ENCODE results near the gene BHLHE40. TPM values are rescaled to one million over a fixed set of nuclear protein-coding genes. Genes with fewer than 3 reads are reported as not detected.

BHLHE40 gene
- total and polyA plus RNA-seq, 4 experiments from 2014 or later, result 33.0 to 45.8 (median 39.7) TPM

- Mint-ChIP-seq H3K36me3 (peaks cover 25 to 44% of the 10 kb centered on the region in 2 donors), H3K27ac (peak overlapping the region; percentile 95 to 100 (median 99)), H3K4me3 (peak overlapping the region; percentile 93 to 100 (median 98)), H3K27me3 (no peaks in the 10 kb centered on the region), H3K9me3 (no peaks in the 10 kb centered on the region), H3K4me1 (peaks cover 23 to 64% (median 46%) of the 10 kb centered on the region in 4 donors)
- H3K27ac ChIP-seq (ENCODE audit: low read depth, low read length), result peak overlapping the region; percentile 91
- DNase-seq, result peak; percentile 73 to 93 (median 78)
- H3K4me3 ChIP-seq (ENCODE audit: low read length in 2 of 2), result peak overlapping the region; percentile 54 to 93
- intact Hi-C loops (cut with micrococcal nuclease), result loop anchor here (1.0 to 5.0 kb wide), 4 partner anchors 40 to 209 kb away; partner anchors contain the start of gene EDEM1
- H3K36me3 ChIP-seq (ENCODE audit: insufficient read depth, low read length), result peaks cover 17% of the 10 kb centered on the region
- H3K9me3 ChIP-seq (ENCODE audit: control insufficient read depth in 1 of 2, low read length in 2 of 2), result no peaks in the 10 kb centered on the region
- peaks cover 48% of the 10 kb centered on the region for H3K4me1 ChIP-seq (ENCODE audit: insufficient read depth, low read length)
- CTCF ChIA-PET (ENCODE audit: partially characterized antibody), result interaction anchor here (1.2 to 12.9 kb wide), 13 partner anchors 12 to 267 kb away, joined by 3 to 251 read pairs (median 16); no protein-coding TSS in a partner anchor
- POLR2A ChIA-PET (ENCODE audit: partially characterized antibody), result interaction anchor here (0.6 to 14.0 kb wide), 30 partner anchors 9 to 485 kb away, joined by 3 to 580 read pairs (median 6); partner anchors contain the start of genes EDEM1 and ITPR1
- H3K27me3 ChIP-seq (ENCODE audit: insufficient read depth, low read length), result no peaks in the 10 kb centered on the region
Measured at GRCh38 chr3:4978204-4978965, 852 bp upstream of the BHLHE40 start.

- Mint-ChIP-seq H3K27me3 (no peaks in the 10 kb centered on the region), H3K27ac (peak overlapping the region; percentile 94 to 100 (median 98)), H3K4me1 (peaks cover 27 to 67% (median 52%) of the 10 kb centered on the region in 4 donors), H3K9me3 (no peaks in the 10 kb centered on the region), H3K36me3 (peaks cover 31 to 51% of the 10 kb centered on the region in 2 donors), H3K4me3 (peak overlapping the region; percentile 97 to 100 (median 99))
- H3K27ac ChIP-seq (ENCODE audit: low read depth, low read length), result peak overlapping the region; percentile 91
- no peaks in the 10 kb centered on the region for H3K9me3 ChIP-seq (ENCODE audit: control insufficient read depth in 1 of 2, low read length in 2 of 2)
- peak; percentile 86 to 98 (median 90) for DNase-seq
- H3K27me3 ChIP-seq (ENCODE audit: insufficient read depth, low read length), result no peaks in the 10 kb centered on the region
- intact Hi-C loops (cut with micrococcal nuclease), result loop anchor here (1.0 to 5.0 kb wide), 4 partner anchors 40 to 208 kb away; partner anchors contain the start of gene EDEM1
- POLR2A ChIA-PET (ENCODE audit: partially characterized antibody), result interaction anchor here (0.6 to 14.0 kb wide), 34 partner anchors 8 to 486 kb away, joined by 3 to 580 read pairs (median 6); partner anchors contain the start of genes EDEM1 and ITPR1
- CTCF ChIA-PET (ENCODE audit: partially characterized antibody), result interaction anchor here (1.1 to 12.9 kb wide), 17 partner anchors 12 to 268 kb away, joined by 3 to 251 read pairs (median 9); no protein-coding TSS in a partner anchor
- peak overlapping the region in 1 of 2 donors; percentile 93 for H3K4me3 ChIP-seq (ENCODE audit: low read length in 2 of 2)
- H3K36me3 ChIP-seq (ENCODE audit: insufficient read depth, low read length), result peaks cover 23% of the 10 kb centered on the region
- H3K4me1 ChIP-seq (ENCODE audit: insufficient read depth, low read length), result peaks cover 54% of the 10 kb centered on the region
Measured at GRCh38 chr3:4978966-4979427, 240 bp upstream of the BHLHE40 start.

- H3K27ac ChIP-seq (ENCODE audit: low read depth, low read length), result peak overlapping the region; percentile 81
- ChIA-PET CTCF (ENCODE audit: partially characterized antibody) (interaction anchor here (0.6 to 12.9 kb wide), 48 partner anchors 14 to 269 kb away, joined by 3 to 251 read pairs (median 5); no protein-coding TSS in a partner anchor), POLR2A (ENCODE audit: partially characterized antibody) (interaction anchor here (0.8 to 14.0 kb wide), 23 partner anchors 7 to 269 kb away, joined by 3 to 580 read pairs (median 6); no protein-coding TSS in a partner anchor)
- Mint-ChIP-seq H3K27ac (peak overlapping the region; percentile 95 to 100 (median 99)), H3K9me3 (no peaks in the 10 kb centered on the region), H3K27me3 (no peaks in the 10 kb centered on the region), H3K4me1 (peaks cover 38 to 75% (median 62%) of the 10 kb centered on the region in 4 donors), H3K4me3 (peak overlapping the region; percentile 97 to 100 (median 99)), H3K36me3 (peaks cover 32 to 57% of the 10 kb centered on the region in 2 donors)
- no peaks in the 10 kb centered on the region for H3K9me3 ChIP-seq (ENCODE audit: control insufficient read depth in 1 of 2, low read length in 2 of 2)
- peaks cover 26% of the 10 kb centered on the region for H3K36me3 ChIP-seq (ENCODE audit: insufficient read depth, low read length)
- no peaks in the 10 kb centered on the region for H3K27me3 ChIP-seq (ENCODE audit: insufficient read depth, low read length)
- H3K4me3 ChIP-seq (ENCODE audit: low read length in 2 of 2), result peak overlapping the region; percentile 92 to 93
- DNase-seq, result peak; percentile 87 to 90 (median 89)
- peaks cover 66% of the 10 kb centered on the region for H3K4me1 ChIP-seq (ENCODE audit: insufficient read depth, low read length)
- intact Hi-C loops (cut with micrococcal nuclease), result loop anchor here (1.0 to 2.0 kb wide), 7 partner anchors 14 to 269 kb away; no protein-coding TSS in a partner anchor
Measured at GRCh38 chr3:4980229-4981203, 1.3 kb downstream of the BHLHE40 start.

DNA sequence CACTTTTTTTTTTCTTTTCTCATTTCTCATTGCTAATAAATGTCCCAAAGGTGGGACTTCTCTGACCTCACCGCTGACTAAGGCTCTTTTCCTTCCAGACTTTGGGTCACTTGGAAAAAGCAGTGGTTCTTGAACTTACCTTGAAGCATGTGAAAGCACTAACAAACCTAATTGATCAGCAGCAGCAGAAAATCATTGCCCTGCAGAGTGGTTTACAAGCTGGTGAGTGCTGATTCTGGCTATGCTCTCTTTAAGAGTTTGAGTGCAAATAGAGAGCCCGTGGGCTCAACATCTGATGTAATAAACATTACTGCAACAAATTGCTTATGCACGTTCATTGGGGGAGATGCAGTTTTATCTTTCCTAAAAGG lies 2.0 kb downstream of the BHLHE40 start:
- Mint-ChIP-seq H3K27ac (peak overlapping the region; percentile 78 to 97 (median 92)), H3K4me3 (peak overlapping the region; percentile 89 to 100 (median 98)), H3K27me3 (no peaks in the 10 kb centered on the region), H3K9me3 (no peaks in the 10 kb centered on the region), H3K36me3 (peaks cover 32 to 60% of the 10 kb centered on the region in 2 donors), H3K4me1 (peaks cover 45 to 75% (median 62%) of the 10 kb centered on the region in 4 donors)
- Histone ChIP-seq H3K36me3 (ENCODE audit: insufficient read depth, low read length) (peaks cover 26% of the 10 kb centered on the region), H3K4me1 (ENCODE audit: insufficient read depth, low read length) (peaks cover 66% of the 10 kb centered on the region), H3K4me3 (ENCODE audit: low read length in 2 of 2) (peak overlapping the region; percentile 19 to 58), H3K27ac (ENCODE audit: low read depth, low read length) (peak overlapping the region; percentile 80), H3K27me3 (ENCODE audit: insufficient read depth, low read length) (no peaks in the 10 kb centered on the region), H3K9me3 (ENCODE audit: control insufficient read depth in 1 of 2, low read length in 2 of 2) (no peaks in the 10 kb centered on the region)
- DNase-seq, result no peak
- POLR2A ChIA-PET (ENCODE audit: partially characterized antibody), result interaction anchor here (0.9 to 14.0 kb wide), 7 partner anchors 35 to 160 kb away, joined by 3 to 580 read pairs (median 14); no protein-coding TSS in a partner anchor
- intact Hi-C loops (cut with micrococcal nuclease), result loop anchor here (2.0 kb wide), 2 partner anchors 78 to 260 kb away; no protein-coding TSS in a partner anchor
- CTCF ChIA-PET (ENCODE audit: partially characterized antibody), result interaction anchor here (1.1 to 12.9 kb wide), 24 partner anchors 13 to 270 kb away, joined by 3 to 251 read pairs (median 6); no protein-coding TSS in a partner anchor

DNA sequence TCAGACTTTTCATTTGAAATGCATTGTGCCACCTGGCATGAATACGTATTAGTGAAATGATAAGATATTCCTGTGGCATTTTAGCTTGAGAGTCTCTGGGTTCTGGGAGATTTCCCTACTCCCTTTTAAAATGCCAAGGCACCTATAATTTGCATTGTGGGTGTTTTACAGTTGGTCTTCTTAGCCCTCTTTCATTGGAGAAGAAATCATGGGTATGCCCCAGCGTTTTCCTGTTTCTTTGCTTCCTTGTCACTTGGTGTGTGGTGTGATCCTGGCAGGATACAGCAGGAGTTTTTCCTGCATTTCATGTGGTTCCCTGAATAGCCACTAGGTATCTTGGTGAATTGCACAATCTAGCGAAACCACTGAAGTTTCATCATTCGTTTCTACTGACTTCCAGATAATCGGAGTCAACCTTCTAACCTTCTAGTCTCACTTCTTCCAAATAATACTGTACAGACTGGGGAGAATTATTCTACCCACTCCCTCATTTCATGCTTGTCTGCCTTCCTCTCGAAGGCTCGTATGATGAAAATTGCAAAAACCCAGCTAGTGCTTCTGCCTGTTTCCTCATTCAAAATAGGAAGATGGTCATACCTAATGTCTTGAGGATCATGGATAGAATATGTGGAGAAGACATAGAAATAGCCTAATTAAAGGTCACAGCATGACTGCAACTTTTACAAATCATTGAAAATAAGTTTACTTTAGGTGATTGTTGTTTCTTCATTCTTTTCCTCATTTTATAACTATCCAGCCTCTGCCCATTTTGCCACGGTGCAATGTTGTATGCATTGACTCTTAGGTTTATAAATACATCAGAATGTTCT lies 2.6 kb downstream of the BHLHE40 start:
- POLR2A ChIA-PET (ENCODE audit: partially characterized antibody), result interaction anchor here (0.9 to 14.0 kb wide), 6 partner anchors 34 to 160 kb away, joined by 3 to 580 read pairs (median 70); no protein-coding TSS in a partner anchor
- Histone ChIP-seq H3K27ac (ENCODE audit: low read depth, low read length) (peak overlapping the region; percentile 80), H3K4me3 (ENCODE audit: low read length in 2 of 2) (peak overlapping the region; percentile 19 to 58)

More for the DNA sequence above, 2.6 kb downstream of the BHLHE40 start:
- no peaks in the 10 kb centered on the region for H3K9me3 ChIP-seq (ENCODE audit: control insufficient read depth in 1 of 2, low read length in 2 of 2)
- Mint-ChIP-seq H3K36me3 (peaks cover 32 to 63% of the 10 kb centered on the region in 2 donors), H3K27me3 (no peaks in the 10 kb centered on the region), H3K9me3 (no peaks in the 10 kb centered on the region), H3K4me3 (peak overlapping the region; percentile 89 to 100 (median 98)), H3K27ac (peak overlapping the region; percentile 78 to 97 (median 92)), H3K4me1 (peaks cover 44 to 75% (median 61%) of the 10 kb centered on the region in 4 donors)
- CTCF ChIA-PET (ENCODE audit: partially characterized antibody), result interaction anchor here (0.9 to 12.9 kb wide), 14 partner anchors 11 to 271 kb away, joined by 3 to 251 read pairs (median 14); no protein-coding TSS in a partner anchor
- DNase-seq, result no peak
- peaks cover 26% of the 10 kb centered on the region for H3K36me3 ChIP-seq (ENCODE audit: insufficient read depth, low read length)
- H3K27me3 ChIP-seq (ENCODE audit: insufficient read depth, low read length), result no peaks in the 10 kb centered on the region
- peaks cover 66% of the 10 kb centered on the region for H3K4me1 ChIP-seq (ENCODE audit: insufficient read depth, low read length)
- intact Hi-C loops (cut with micrococcal nuclease), result loop anchor here (2.0 kb wide), 2 partner anchors 77 to 261 kb away; no protein-coding TSS in a partner anchor

Data from CD4-positive, alpha-beta memory T cell (primary cell).